T-helper 9 cell (primary cell): ENCODE data around the gene C16orf87.

Source experiments
- DNase-seq: peaks from one replicate; pipeline ENCODE4 v3.0.0-alpha.2; 2020

The C16orf87 gene

DNA sequence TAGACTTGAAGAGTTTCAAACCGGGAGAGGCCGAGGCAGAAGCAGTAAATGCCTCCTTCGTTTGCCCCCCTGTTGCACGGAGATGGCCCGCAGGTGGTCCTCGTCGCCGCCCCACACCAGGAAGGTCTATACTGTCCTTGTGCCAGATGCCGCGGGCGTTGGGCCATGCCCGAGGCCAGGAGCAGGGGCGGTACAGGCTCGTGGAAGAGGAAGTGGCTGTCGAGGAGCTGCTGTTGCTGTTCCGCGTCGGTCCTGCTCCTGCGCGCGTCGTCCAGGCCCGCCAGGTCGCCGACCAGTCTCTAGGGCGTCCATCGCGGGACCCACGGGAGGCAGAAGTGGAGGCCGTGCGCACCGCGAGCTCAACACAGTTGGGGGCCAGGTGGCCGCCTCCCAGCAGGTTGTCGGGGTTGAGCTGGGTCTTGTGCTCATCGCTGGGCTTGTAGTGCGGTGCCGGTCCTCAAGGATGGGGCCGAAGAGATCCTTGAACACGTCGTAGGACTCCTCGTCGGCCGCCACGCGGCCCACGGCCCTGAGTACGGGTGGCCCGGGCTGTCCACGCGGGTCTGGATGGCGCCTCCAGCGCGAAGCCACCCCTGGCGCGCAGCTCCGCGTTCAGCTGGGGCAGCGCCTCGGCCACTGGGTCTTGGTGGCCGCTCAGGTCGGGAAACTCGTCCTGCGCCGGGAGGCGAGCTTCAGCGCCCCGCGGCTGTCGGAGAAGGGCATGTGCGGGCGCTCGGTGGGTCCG, 13.1 kb upstream of the C16orf87 start:
- DNase-seq: no peak

DNA sequence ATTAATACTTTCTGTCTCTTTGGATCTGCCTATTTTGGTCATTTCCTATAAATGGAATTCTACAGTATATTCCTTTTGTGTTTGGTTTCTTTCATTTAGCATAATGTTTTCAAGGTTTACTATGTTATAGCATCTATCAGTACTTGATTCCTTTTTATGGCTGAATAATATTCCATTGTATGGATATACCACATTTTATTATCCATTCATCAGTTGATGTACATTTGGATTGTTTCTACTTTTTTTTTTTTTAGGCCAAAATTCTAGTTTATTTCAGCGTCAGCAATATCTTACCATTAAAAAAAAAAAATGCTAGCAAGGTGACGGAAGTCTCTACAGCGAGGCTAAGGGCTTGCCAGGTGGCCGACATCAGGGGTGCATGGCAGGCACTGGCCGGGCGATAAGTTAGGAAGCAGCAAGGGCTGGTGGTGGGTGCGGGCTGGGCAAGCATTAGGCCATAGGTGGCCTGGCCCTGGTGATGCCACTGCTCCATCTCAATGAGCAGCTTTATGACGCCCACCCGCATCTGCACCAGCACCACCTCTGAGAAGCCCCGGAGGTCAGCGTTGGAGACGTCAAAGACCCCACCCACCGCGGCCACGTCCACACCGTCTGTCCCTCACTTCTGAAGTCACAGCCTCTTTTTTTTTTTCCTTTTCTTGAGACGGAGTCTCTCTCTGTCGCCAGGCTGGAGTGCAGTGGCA, 11.4 kb upstream of the C16orf87 start:
- DNase-seq: no peak

DNA sequence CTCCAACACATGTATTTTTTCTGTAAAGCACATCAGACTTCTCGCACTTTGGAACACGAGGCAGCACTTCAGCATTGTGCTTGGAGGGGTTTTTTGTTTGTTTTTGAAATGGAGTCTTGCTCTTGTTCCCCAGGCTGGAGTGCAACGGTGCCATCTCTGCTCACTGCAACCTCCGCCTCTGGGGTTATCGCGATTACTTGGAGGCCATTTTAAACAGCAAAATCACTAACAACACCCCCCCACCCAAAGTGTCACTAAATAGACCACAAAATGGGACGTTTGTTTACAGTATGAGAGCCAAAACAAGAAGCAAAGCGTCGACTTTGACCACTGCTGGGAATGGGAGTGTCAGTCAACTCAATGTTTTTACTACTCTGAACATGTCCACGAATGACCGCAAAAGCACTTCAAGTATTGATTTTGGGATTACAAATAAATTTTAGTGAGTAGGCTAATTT, 9.0 kb upstream of the C16orf87 start:
- DNase-seq: no peak

DNA sequence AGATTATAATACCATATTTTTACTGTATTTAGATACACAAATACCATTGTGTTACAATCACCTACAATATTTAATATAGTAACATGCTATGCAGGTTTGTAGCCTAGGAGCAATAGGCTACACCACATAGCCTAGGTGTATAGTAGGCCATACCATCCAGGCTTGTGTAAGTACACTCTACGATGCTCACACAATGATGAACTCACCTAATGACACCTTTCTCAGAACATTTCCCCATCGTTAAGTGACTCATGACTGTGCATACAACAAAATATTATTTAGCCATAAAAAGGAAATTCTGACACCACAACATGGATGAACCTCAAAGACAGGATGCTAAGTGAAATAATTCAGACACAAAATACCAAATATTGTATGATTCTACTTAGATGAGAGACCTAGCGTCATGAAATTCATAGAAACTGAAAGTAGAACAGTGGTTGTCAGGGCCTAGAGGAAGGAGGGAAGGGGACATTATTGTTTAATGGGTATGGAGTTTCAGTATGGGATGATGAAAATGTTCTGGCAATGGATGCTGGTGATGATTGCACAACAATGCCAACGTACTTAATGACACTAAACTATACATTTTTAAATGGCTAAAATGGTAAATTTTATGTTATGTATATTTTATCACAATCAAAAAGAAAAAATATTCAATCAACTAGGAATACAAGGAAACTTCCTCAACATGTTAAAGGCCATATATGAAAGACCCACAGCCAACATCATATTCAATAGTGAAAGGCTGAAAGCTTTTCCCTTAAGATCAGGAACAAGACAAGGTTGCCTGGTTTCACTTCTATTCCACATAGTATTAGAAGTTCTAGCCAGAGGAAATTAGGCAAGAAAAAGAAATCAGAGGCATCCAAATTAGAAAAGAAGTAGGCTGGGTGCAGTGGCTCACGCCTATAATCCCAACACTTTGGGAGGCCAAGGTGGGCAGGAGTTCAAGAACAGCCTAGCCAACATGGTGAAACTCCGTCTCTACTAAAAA, 5.9 kb upstream of the C16orf87 start:
- no peak for DNase-seq

DNA sequence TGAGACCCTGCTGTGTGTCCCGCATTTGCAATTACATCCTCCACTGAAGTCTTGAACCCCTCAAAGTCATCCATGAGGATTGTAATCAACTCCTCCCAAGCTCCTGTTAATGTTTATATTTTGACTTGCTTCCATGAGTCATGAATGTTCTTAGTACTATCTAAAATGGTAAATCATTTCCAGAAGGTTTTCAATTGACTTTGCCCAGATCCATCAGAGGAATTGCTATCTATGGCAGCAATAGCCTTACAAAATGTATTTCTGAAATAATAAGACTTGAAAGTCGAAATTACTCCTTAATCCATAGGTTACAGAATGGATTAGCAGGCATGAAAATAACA, 2.5 kb upstream of the C16orf87 start:
- DNase-seq: no peak

DNA sequence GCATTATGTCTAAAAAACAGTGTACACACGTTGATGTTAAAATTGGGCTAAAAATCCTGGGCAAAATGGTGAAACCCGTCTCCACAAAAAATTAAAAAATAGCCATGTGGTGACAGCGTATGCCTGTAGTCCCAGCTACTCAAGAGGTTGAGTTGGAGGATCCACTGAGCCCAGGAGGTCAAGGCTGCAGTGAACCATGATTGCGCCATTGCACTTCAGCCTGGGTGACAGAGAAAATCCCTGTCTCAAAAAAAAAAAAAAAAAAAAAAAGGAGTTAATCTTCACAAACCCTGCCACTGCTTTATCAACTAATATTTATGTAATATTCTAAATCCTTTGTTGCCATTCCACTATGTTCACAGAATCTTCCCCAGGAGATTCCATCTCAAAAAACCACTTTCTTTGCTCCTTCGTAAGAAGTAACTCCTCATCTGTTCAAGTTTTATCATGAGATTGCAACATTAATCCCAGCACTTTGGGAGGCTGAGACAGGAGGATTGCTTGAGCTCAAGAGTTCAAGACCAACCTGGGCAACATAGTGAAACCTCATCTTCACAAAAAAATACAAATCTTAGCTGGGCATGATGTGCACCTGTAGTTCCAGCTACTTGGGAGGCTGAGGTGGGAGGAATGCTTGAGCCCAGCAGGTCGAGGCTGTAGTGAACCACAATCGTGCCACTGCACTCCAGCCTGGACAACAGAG, 1.9 kb upstream of the C16orf87 start:
- DNase-seq: no peak

DNA sequence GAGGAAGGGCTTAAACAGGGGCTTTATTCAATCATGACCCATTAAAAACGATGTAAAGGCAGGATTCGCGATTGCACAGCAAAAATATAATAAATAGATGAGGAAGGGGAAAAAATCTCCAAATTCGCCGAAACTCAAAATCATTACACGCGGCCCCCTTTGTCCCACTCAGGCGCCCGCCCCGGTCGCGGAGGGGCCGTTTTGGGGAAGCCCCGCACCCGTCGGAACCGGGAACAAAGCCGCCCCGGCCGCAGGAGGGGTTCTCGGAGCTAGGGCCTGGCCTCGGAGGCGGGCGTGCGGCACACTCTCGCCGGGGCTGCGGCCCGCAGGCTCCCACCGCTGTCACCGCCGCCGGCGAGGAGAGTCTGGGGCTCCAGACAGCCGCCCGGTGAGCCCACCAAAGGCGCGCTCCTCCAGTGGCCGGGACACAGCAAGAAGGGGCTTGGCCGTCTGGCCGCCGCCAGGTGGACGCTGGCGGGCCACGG, 521 bp downstream of the C16orf87 start:
- DNase-seq: peak; percentile 32

DNA sequence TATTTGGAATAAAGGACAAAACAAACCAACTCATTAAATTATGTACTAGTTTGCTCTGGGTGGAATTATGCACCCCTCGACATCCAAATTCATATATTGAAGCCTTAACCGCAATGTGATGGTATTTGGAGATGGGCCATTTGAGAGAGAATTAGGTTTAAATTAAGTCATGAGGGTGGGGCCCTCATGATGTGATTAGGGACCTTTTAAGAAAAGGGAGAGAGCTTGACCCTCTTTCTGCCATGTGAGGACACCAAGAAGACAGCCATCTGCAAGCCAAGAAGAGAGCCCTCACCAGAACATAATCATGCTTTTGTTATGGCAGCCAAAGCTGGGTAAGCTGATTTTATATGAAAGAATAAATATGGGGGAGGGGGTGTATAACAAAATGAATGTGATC, 2.0 kb downstream of the C16orf87 start:
- DNase-seq: no peak

DNA sequence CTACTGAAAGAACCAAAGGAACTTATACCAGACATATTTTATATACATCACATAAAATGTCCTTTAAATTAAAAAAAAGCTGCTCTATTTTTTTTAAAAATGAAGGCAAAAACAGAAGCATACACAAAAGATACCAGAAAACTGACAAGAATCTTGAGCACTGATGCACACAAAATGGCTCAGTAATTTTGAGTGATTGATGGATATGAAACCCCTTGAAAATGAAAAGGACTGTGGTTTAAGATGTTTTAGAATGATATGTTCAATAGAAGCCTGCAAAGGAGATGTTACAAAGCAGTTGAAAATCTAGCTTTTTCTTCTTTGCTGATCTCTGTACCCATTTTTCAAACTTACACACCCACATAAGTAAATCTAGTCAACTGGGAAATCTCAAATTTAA, 2.7 kb downstream of the C16orf87 start:
- DNase-seq: no peak

DNA sequence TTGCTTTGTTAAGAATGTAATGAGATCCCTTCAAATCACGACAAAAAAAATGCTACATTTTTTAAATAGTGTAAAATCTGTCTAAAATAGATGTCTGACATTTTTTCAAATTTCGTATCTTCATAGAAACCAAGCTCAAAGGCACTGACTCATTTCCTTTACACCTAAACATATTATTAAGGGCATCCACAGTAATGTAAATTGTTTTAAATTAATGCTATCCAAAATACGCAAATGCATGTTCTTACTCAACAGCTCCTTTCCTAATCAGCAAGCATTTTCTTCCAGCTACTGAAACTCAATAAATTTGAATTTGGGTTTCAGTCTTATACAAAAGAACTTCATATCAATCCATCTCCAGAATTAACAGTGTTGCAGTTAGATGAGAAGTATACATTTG, 4.3 kb downstream of the C16orf87 start:
- no peak for DNase-seq

DNA sequence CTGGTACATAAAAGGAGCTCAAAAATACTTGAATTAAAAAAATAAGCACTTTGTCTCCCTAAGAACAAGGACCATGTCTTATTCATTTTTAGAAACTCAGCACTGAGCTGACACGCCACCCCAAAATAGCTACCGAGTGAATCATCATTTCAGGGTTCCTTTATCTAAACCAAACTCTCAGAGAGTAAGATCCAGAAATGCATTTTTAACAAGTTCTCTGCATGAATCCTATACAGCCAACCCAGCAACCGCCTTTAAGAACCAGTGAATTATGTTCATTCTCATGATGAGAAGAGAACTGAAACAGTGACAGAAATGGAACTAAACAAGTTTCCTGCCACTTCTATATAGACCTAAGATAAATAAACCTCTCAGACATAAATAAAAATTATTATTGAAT, 8.7 kb downstream of the C16orf87 start:
- DNase-seq: no peak

DNA sequence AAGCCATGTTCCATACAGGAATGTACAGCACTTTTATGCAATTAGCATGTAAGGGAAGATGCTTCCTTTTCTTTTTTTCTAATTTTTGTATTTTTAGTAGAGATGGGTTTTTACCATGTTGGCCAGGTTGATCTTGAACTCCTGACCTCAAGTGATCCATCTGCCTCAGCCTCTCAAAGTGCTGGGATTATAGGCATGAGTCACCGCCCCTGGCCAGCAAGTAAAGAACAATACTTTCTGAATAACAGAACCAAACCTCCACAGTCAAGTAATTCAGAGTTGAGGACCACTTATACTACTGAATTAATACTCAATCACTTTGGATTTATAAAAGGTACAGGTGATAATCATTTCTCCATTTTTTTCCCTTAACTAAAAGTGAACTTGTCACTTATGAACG, 13.0 kb downstream of the C16orf87 start:
- DNase-seq: no peak

DNA sequence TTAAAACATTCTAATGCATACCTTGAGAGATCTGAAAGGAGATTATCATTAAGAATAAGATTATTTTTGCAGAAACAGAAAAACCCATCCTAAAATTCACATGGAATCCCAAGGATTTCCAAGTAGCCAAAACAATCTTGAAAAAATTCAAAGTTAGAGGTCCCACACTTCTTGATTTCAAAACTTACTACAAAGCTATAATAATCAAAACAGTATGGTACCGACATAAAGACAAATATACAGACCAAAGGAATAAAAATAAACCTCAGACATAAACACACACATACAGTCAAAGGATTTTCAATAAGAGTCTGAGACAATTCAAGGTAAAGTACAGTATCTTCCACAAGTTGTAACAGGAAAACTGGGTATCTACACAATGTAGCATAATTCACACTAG, 16.2 kb downstream of the C16orf87 start:
- no peak for DNase-seq

DNA sequence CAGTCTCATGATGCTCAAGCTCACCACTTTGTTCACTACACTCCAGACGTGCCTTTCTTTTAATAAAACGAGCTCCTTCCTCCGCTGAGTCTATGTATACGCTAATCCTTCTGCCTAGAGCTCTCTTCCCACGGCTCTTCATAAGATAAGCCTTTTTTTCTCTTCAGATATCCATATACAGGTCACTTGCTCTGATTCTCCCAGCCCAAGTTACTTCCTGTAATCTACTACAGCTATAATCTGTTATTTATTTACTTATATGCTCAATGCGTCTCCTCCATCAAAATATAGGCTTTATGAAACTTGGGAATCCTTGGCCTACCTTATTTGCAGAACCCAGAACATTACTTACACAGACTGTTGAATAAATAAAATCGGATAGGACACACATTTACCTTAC, 17.4 kb downstream of the C16orf87 start:
- no peak for DNase-seq

DNA sequence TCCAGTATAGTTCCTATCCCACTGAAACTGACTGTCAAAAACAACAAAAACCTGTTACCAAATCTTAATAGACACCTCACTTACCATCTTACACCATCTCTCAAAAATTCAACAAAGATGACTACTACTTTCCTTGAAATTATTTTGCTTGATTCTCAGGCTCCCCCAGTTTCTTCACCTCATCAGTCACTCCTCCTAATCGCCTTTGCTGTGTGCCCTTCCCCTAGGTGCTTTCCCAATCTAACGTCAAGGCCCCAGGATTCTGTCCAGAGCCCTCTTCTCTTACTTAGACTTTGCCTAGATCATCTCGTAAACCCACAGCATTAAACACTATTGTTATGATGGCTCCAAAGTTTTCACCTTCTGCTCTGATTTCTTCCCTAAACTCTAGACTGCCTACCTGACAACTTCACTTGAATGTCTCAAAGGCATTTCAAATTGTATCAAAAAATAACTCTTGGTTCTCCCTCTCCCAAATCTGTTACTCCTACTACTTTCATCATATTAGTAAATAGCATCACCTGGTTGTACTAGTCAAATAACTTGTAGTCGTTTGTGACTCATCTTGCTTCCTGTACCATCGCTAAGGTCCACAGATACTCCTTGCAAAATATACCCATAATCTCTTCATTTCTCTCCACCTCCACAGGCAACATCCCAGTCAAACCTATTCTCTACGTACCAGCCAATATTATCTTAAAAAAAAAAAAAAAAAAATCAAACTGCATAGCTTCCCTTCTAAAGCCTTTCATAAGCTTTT, 18.0 kb downstream of the C16orf87 start:
- DNase-seq: no peak

DNA sequence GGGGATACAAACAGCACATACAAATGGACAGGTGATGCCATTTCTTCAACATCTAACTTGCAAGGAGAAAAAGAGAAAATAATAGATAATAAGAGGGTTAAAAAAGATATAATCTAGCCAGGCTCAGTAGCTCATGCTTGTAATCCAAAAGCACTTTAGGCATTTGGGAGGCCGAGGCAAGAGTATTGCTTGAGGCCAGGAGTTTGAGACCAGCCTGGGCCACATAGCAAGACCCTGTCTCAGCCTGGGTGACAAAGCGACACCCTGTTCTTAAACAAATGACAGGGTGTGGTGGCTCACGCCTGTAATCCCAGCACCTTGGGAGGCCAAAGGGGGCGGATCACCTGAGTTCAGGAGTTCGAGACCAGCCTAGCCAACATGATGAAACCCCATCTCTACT, 19.3 kb downstream of the C16orf87 start:
- DNase-seq: no peak

DNA sequence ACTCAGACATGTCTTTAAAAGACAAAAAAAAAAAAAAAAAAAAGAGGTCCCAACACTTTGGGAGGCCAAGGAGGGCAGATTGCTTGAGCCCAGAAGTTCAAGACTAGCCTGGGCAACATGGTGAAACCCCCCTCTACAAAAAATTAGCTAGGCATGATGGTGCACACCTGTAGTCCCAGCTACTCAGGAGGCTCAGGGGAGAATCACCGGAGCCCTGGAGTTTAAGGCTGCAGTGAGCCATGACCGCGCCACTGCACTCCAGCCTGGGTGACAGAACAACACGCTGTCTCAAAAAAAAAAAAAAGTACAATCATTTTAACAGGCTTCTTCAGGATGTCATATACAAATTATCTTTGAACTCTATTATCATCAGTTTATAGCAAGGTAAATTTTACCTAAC, 22.0 kb downstream of the C16orf87 start:
- no peak for DNase-seq

DNA sequence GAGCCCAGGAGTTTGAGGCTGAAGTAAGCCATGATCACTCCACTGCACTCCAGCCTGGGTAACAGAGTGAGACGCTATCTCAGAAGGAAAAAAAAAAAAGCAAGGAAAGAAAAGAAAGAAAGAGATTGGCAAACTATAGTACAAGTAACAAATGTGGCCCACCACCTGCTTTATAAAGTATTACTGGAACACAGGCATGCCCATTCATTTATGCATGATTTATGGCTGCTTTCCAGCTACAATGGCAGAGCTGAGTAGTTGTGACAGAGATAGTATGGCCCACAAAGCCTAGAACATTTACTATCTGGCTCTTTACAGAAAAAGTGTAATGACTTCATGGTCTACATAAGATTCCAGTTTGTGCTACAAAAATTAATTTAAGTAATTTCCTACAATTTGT, 23.6 kb downstream of the C16orf87 start:
- DNase-seq: no peak

DNA sequence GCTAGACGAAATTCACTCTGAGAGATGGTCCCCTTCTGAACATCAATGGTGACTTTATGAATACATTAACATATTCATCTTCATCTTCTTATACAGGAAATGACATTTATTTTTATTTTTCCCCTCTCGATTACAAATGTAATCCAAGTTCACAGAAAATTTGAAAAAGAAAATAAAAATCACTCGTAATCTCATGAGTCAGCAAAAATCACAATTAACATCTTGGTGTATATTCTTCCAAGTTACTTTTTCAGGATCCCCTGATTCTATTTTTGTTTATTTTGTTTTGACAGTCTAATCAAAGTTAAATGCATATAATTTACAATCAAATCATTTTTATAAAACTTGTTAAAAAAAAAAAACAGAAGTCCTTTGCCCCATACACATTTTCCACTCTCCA, 27.6 kb downstream of the C16orf87 start:
- no peak for DNase-seq

DNA sequence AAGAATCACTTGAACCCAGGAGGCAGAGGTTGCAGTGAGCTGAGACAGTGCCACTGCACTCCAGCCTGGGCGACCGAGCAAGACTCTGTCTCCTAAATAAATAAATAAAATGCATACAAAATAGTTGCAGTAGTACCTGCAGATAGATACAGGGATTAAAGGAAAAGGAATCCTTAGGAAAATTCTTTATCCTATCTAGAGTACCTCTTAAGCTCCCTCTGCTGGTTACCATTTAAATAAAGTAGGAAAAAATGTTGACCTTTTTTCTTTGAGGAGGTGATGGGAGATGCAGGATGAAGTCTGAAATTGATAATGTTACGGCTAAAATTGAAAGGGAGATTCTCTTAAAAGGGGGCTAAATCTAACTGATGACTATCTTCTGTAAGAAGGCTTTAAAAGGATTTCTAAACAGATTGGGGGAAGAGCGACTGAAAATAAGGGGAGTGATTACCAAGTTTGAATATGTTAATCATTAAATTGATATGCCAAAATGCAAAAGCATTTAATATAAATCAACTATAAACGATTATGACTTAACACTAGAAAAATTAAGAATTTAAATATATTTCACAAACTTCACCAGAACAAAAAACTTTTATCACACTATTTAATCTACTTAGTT, 29.4 kb downstream of the C16orf87 start:
- no peak for DNase-seq

DNA sequence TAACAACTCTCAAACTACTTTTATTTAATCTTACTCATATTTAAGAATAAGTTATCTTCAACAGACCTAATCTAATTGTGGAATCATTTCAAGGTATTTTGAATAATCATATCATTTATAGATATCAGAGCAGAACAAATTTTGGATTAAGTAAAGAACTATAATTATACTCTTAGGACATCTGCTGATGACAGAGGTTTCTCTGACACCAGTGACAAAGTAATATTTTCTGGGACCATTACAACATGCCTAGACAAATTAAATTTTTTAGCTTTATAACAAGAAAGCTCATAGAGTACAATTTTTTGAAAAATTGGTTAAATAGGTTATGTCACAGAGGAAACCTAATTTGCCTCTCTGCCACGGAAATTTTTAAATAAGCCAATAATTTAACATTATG, 30.5 kb downstream of the C16orf87 start:
- no peak for DNase-seq
